Activated T-cell treated with anti-CD3 and anti-CD28 coated beads for 1 hour (primary cell): ENCODE data around the gene NFYC.
"Not testable (repeated sequence)": the region's sequence is repeated elsewhere in the genome, so short reads cannot be mapped to it uniquely, and the experiment has no call there.

ENCODE experiments used
- DNase-seq: peaks from one replicate; pipeline ENCODE4 v3.0.0-alpha.2; 2020; ENCODE audit warnings: low read depth

NFYC gene

DNA sequence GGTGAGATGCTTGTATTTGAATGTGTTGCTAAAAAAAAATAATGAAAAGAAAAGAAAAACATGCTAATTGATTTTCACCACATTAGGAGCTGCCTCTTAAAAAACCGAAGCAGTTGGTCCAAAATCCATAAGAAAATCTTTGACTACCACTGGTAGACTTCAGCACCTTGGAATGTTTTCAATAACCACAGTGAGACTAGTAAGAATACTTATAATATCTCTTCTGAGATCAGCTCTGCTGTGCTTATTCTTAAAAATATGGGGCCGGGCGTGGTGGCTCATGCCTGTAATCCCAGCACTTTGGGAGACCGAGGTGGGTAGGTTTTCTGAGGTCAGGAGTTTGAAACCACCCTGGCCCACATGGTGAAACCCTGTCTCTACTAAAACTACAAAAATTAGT lies 15.1 kb downstream of the NFYC start:
- no peak for DNase-seq

DNA sequence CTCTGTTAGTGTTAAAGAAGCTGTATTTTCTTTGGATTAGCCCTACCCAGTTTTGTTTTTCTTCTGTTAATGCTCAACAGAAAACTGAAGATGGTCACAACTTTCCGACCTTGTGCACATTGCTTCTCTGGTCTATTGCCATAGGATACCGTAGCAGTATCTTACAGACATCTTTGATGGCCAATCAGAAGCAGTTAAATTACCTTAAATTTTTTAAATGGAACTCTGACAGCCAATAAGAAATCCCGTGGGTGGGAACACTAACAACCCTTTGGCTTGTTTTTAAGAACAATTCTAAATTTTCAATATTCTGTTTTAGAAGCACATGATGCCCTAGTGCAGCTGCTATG lies 17.2 kb downstream of the NFYC start:
- DNase-seq: no peak

DNA sequence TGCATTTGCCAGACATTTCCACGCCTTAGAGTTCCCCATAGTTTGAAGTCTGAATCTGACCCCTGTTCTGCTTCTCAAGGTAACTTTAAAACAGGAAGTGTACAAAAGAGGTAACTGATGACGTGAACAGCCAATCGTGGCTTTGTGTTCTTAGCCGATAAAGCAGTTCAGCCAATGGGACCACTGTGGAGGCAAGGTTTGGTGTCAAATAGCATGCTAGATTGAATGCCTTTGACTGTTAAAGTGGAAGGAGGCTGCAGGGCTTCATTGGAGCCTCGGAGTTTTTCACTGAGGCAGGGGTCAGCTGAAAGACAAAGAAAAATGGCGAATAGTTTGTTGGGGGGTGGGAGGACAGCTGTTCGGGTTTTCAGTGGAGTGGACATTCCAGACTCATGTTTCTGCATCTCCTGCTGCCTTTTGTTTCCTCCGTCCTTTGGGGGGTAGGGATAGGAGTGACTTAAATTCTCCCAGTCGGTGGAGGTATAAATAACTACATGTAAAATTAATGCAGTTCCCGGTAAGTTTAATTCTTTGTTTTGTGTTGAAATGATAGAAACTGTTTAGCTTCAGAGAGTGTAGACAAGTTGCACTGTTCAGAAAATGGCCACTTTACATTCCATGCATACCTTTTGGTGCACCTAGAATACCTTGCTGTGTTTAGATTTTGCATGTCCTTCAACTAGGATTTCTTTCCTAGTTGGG lies 17.7 kb downstream of the NFYC start:
- peak; percentile 54 for DNase-seq

GRCh38 chr1:40709802-40710278 lies 18.3 kb downstream of the NFYC start:
- no peak for DNase-seq

DNA sequence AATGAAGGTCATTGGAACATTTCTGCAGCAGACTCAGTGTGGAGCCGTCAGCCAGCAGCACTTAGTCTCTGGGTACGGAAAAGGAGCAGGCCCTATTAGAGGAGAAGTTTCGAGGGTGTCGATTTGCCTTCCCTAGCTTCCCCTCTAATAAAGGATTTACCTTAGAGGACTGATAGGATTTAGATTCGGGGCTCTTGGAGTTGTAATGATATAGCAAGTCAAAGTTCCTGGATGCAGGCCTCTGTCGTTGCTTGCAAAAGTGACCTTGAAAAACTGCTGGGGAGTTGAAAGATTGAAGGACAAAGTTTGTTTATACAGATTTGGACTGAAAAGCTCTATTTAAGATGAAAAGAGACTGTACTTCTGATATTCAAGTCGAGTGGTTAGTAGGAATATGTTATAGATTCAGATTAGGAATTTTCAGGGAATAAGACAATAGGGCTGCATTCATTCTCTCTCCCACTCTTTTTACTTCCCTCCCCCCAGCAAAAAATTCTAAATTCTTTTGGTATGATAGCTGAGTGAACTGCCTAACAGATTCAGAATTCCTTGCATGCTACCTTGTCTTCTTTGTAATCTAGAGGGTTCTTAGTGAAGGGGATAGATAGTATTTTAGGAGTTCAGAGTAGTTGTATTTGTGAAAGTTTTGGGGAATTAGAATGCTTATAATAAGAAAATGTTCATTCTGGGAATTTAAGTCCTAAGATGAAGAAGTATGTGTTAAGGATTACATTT lies 19.2 kb downstream of the NFYC start:
- no peak for DNase-seq

DNA sequence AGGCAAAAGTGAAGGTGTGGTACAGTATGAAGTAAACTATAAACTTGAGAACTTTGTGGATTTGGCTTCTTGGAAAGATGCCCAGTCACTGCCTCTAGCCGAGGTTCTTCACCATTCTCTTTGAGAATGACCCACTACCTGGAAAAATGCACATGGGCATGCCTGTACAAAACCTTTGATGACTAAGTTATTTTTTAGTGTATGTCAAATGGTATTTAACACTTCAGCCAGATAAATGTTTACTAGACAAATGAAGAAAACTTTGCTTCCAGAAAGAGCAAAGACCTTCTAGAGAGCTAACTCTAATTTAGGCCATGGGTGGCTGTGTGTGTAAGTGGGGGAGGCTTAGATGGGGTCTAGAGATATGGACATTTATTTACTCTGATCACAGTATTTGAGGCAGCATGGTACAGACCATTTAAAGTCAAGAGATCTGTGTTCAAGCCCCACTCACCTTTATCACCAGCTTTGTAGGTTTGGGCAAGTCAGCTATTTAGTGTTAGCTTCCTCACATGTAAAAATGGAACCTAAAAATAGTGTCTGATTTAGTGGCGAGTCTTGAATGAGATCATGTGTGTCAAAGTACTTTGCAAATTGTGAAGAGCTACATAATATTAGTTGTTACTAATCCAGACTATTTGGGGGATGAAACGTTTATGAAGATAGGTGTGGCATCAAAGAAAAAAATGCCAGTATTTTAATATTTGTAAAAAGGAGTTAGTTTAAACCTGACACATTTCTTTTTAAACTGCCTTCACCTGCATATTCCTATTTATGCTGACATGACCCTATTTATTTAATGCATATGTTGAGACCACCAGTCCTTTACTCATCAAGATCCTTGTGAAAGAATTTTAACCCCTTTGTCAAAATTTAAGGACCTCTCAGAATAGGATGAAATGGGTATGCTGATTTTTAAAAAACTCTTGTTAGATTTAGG lies 20.2 kb downstream of the NFYC start:
- no peak for DNase-seq

- no peak for DNase-seq
These were observed 21.0 kb downstream of the NFYC start for GRCh38 chr1:40712405-40712944.

DNA sequence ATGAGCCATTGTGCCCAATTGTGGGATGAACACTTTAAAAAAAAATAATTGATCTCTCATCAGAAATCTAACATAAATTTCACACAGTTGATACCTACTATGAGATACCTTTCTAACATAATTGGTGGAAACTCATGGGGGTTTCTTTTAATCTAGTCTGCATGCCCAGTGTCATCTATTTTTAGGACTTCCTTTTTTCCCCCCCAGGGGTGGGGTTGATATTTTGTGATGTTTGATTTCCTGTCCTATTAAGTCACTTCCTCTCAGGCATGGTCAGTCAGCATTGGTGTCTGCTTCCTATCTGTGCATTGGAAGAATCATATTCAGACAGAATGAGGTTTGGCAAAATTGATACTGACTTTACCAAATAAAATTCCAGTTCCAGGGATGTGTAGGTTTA lies 21.5 kb downstream of the NFYC start:
- DNase-seq: no peak

GRCh38 chr1:40715491-40716059 lies 24.1 kb downstream of the NFYC start:
- no peak for DNase-seq

DNA sequence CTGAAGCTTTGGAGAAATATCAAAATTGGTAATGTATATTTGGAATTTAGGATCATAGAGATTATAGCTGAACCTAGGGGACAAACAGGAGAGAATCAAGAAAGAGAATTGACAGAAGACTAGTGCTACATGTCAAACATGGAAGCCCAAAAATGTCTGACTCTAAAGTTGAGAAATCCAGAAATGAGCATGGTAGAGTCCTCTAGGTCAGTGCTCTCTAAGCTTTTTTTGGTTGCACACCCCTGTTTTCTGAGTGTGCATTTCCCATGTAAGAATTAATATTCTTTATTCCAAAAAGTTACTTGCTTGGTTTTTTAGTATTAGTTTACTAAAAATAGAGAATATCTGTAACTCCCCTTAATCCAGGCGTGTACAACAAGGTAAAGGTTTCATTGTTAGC lies 25.6 kb downstream of the NFYC start:
- no peak for DNase-seq

DNA sequence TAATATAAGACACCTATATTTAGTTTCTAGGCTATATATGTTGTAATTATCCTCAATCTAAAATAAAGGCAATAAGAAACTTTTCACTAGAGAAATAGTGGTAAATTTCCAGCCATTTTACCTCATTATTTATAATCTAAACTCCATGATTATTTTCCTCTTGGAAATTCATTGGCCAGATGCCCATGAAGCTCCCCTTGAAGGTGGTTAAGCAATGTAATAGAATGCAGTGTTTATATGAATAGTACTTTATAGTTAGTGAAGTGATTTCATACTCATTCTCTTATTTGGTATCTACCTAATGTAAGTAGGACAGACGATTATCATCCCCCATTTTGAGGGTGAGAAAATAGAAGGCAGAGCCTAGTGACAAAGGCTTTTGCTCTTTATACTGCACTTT lies 26.5 kb downstream of the NFYC start:
- no peak for DNase-seq

GRCh38 chr1:40720493-40720892 lies 29.0 kb downstream of the NFYC start:
- no peak for DNase-seq

- no peak for DNase-seq
These were observed 31.1 kb downstream of the NFYC start for GRCh38 chr1:40722622-40723021.

GRCh38 chr1:40723196-40723955 lies 31.9 kb downstream of the NFYC start:
- no peak for DNase-seq

DNA sequence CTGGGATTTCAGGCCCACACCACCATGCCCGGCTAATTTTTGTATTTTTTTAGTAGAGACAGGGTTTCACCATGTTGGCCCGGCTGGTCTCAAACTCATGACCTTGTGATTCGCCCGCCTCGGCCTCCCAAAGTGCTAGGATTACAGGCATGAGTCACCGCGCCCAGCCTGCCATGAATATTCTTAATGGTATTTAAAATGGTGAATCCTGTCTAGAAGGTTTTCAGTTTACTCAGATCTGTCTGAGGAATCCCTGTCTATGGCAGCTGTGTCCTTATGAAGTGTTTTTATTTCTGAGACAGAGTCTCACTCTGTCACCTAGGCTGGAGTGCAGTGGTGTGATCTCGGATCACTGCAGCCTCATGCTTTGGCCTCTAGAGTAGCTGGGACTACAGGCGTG lies 36.2 kb downstream of the NFYC start:
- DNase-seq: not testable (repeated sequence)

DNA sequence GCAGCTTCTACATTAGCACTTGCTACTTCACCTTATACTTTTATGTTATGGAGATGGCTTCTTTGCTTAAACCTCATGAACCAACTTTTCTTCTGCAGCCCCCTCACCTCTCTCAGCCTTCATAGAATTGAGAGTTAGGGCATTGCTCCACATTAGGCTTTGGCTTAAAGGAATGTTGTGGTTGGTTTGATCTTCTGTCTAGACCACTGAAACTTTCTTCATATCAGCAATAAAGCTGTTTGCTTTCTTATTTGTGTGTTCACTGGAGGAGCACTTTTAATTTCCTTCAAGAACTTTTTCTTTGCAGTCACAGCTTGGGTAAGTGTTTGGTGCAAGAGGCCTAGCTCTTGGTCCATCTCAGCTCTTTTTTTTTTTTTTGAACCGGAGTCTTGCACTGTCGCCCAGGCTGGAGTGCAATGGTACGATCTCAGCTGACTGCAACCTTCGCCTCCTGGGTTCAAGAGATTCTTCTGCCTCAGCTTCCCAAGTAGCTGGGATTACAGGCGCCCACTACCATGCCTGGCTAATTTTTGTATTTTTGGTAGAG lies 37.9 kb downstream of the NFYC start:
- not testable (repeated sequence) for DNase-seq

DNA sequence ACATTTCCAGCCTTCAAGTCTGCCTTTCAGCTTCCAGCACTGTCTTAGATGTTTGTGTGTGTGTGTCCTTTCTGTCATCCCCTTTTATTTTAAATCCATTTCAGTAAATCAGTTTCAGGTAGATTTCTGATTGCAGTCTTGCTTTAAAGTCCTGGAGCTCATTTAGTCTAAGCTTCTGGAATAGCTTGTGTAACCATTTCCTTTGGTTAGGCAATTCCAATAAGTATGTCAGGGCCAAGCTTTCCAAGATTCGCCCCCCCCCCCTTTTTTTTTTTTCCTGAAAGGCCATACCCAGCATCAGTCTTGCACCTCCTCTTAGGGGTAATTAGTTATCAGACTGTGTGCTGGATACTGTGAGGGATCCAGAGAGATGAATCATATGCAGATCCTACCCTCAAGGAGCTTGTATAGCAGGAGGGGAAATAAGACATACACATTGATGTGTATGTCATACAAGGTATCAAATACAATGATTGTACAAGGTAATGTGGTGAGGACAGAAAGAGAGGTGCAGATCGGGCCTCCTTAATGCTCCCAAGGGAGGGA lies 41.3 kb downstream of the NFYC start:
- no peak for DNase-seq

DNA sequence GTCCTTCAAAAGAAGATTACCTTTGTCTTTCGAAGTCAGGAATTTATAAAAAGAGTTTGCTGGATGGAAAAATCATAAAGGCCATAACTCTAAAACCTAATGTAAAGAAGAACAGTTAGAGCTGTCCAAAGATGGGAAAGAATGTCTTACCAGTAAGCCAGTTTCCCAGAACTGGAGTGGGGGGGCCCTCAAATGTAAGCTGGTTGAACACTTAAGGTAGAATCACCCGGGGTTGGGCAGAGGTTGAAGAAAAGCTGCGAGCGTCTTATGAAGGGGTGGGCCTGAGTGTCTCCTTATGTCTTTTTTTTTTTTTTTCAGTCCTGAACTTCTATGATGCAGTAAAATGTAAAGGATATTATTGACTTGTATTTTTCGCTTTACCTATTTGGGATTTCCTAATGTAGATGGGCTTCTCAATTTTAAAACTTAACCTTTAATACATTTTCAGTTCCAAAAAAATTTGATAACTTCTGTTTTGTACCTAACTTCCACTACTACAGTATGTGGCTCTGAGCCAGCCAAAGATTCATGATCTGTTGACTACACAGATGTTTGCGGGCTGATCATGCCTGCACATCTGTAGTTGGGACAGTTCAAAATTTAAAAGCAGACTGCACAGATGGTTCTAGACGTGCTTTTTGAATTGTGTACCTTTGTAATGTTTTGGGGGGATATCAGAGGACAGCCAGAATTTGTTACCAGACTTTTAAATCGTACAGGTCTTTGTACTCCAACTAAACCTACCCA lies 43.6 kb downstream of the NFYC start:
- DNase-seq: no peak

- DNase-seq: no peak
These were observed 44.6 kb downstream of the NFYC start for GRCh38 chr1:40736085-40736531.

DNA sequence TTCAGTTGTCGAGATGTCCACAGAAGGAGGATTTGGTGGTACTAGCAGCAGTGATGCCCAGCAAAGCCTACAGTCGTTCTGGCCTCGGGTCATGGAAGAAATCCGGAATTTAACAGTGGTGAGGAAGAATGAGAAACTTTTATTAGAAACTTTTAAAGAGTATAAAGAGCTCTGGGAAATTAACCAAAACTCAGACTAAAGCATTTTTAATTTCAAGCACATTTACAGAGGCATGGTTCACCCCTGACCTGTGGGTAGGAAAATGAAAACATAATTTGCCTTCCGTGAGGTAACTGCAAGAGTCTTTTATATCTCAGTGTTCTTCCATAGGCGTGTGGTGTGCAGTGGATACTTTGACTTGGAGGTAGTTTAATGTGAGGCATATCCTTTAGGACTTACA lies 47.3 kb downstream of the NFYC start:
- no peak for DNase-seq
